Measurements from ENCODE around the gene MICU1.

MICU1 gene

DNA sequence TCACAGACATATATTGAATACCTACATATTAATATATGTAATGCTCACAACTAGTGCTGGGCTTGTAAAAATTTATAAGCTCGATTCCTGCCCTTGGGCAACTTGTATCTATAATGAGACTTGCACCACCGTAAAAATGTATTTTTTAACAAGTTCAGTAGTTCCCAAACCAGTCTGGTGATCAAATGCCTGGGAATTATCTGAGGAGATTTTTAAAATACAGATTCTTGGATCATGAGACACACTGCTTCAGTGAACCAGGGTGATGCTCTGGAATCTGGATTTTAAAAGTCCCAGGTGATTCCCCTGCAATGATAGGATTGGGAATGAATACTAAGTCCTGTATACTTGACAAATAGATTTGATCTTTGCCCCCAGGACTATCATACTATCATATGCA is 4.3 kb upstream of the MICU1 start:
- DNase-seq (ENCODE audit: low read depth in 2 of 2), result no peak

- DNase-seq (ENCODE audit: low read depth in 2 of 2), result no peak
These were observed 520 bp upstream of the MICU1 start for GRCh38 chr10:72626444-72626754.

- no peak for DNase-seq (ENCODE audit: low read depth in 2 of 2)
These were observed 637 bp downstream of the MICU1 start for GRCh38 chr10:72625276-72625607.

- no peak for DNase-seq (ENCODE audit: low read depth in 2 of 2)
These were observed 3.6 kb downstream of the MICU1 start for GRCh38 chr10:72622271-72622670.

DNA sequence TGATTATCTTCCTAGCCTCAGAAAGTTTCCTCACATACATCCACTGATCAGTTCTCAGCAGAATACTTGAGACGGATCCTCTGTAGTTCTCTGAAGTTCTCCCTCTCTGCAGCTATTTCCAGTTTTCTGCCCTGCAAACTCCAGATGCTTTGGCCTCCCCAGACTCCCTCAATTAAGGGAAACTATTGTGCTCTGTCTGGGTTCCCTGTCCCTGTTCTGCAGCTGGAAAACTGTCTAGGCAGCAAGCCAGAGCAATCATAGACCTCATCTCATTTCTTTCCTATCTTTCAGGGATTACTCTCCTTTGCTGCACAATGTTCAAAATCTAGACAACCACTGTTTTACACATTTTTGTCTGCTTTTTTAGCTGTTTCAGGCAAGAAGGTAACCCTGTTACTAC is 9.2 kb downstream of the MICU1 start:
- DNase-seq (ENCODE audit: low read depth in 2 of 2), result no peak

GRCh38 chr10:72615970-72616369 is 9.9 kb downstream of the MICU1 start:
- no peak for DNase-seq (ENCODE audit: low read depth in 2 of 2)

- DNase-seq (ENCODE audit: low read depth in 2 of 2), result no peak
These were observed 13.6 kb downstream of the MICU1 start for GRCh38 chr10:72612203-72612826.

DNA sequence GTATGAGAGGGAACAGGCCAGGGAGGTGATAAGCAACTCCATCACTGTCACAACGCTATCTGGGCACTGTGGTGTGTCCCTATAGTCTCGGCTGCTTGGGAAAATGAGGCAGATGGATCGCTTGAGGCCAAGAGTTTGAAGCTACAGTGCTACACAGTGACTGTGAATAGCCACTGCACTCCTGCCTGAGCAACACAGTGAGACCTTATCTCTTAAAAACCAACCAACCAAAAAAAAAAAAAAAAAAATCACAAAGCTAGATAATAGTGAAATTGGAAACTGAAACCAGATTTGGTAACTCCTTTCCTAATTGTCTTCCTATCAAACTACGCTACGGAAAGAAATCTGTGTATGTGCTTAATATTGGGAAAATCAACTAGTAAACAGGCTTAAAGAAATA is 14.1 kb downstream of the MICU1 start:
- DNase-seq (ENCODE audit: low read depth in 2 of 2), result no peak

- DNase-seq (ENCODE audit: low read depth in 2 of 2), result no peak
These were observed 15.4 kb downstream of the MICU1 start for GRCh38 chr10:72610466-72610865.

DNA sequence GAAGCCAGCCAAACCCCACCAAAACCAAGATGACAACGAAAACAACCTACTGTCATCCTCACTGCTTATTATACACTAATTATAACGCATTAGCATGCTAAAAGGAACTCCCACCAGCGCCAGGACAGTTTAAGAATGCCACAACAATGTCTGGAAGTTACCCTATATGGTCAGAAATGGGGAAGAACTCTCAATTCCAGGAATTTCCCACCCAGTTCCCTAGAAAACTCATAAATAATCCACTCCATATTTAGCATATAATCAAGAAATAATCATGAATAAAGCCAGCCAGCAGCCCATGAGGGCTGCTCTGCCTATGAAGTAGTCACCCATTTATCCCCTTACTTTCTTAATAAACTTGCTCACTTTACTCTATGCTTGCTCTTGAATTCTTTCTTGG is 20.8 kb downstream of the MICU1 start:
- no peak for DNase-seq (ENCODE audit: low read depth in 2 of 2)

DNA sequence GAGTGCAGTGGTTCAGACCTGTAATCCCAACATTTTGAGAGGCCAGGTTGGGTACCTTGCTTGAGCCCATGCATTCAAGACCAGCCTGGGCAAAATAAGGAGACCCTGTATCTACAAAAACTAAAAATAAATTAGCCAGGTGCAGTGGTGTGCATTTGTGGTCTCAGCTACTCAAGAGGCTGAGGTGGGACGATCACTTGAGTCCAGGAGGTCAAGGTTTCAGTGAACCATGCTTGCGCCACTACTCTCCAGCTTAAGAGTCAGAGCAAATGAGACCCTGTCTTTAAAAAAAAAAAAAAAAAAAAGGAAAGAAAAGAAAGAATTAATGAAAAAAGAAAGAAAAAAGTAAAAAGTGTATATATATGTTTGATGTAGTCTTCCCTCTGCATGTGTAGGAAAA is 24.7 kb downstream of the MICU1 start:
- DNase-seq (ENCODE audit: low read depth in 2 of 2), result no peak

- DNase-seq (ENCODE audit: low read depth in 2 of 2), result no peak
These were observed 26.8 kb downstream of the MICU1 start for GRCh38 chr10:72598769-72599701.

DNA sequence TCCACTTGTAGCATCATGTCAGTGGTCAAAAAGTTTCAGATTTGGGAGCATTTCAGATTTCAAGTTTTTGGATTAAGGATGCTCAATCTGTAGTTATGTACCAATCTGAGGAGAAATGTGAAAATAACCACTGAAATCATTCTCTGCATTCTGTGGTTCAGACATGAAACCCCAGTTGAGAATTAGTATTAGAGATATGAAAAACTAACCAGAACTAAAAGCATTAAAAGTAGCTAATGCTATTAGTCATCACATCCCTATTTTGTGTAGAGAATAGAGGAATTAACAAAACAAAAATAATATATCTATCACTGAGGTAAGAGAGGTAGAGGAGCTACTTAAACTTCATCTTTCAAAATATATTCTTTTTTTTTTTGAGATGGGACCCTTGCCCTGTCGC is 28.0 kb downstream of the MICU1 start:
- DNase-seq (ENCODE audit: low read depth in 2 of 2), result no peak

DNA sequence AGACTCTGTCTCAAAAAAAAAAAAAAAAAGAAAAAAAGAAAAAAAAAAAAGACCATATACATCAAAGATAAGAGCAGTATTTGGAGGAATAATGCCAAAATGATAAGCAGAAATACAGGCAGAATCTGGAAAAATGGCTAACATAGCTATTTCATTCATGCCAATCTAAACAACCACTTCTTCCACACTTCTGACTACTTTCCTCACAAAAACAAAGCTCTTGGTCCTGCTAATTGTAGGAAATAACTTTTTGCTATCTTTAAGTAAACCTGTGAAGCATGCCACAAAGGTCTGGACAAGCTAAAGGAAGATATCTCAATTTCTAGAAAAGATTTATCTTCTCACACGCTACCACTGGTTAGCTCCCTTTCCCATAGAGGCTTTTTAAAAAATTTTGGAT is 30.4 kb downstream of the MICU1 start:
- no peak for DNase-seq (ENCODE audit: low read depth in 2 of 2)

GRCh38 chr10:72593963-72594362 is 31.9 kb downstream of the MICU1 start:
- no peak for DNase-seq (ENCODE audit: low read depth in 2 of 2)

DNA sequence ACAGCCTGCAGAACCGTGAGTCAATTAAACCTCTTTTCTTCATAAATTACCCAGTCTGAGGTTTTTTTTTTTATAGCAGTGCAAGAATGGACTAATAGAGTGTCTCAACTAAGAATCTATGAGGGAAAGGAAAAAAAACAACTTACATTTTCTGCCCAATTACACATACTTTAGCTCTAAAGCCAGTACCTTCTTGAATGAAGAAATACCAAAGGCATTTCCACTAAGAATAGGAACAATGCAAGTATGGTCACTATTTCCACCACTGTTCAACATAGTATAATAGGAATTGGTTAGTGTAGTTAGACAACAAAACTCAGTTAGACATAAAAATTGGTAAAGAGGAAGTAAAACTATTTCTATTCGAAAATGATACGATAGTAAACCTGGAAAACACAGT is 37.6 kb downstream of the MICU1 start:
- DNase-seq (ENCODE audit: low read depth in 2 of 2), result no peak

- DNase-seq (ENCODE audit: low read depth in 2 of 2), result no peak
These were observed 38.3 kb downstream of the MICU1 start for GRCh38 chr10:72587568-72587967.

DNA sequence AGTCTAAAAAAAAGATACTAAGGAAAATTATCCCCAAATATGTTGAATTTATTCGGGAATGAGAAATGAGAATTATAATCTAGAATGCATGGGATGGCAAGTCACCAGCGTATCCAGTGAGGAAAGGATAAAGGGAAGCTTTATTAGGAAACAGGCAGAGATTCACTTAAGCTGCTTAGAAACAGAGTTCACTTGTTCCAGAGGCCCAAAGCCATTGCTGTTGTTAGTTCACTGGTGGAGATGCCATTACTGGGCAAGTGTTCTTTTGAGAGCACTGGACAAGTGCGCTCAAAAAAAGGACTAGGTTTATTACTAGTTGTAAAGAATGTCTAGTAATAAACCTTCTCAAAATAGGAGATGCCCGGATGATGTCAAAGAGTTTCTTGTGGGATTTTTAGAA is 51.2 kb downstream of the MICU1 start:
- no peak for DNase-seq (ENCODE audit: low read depth in 2 of 2)

DNA sequence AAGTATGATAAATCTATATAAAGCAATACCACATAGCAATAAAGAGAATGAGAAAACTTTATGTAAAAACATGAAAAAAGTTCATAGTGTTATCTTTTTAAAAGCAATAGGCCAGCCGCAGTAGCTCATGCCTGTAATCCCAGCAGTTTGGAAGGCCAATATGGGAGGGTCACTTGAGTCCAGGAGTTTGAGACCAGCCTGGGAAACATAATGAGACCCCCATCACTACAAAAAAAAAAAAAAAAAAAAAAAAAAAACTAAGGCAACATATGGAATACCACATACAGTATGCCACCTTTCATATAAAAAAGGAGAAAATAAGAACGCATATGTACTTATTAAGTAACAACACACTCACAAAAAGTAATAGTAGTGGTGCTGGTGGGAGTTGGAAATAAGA is 52.8 kb downstream of the MICU1 start:
- DNase-seq (ENCODE audit: low read depth in 2 of 2), result no peak

DNA sequence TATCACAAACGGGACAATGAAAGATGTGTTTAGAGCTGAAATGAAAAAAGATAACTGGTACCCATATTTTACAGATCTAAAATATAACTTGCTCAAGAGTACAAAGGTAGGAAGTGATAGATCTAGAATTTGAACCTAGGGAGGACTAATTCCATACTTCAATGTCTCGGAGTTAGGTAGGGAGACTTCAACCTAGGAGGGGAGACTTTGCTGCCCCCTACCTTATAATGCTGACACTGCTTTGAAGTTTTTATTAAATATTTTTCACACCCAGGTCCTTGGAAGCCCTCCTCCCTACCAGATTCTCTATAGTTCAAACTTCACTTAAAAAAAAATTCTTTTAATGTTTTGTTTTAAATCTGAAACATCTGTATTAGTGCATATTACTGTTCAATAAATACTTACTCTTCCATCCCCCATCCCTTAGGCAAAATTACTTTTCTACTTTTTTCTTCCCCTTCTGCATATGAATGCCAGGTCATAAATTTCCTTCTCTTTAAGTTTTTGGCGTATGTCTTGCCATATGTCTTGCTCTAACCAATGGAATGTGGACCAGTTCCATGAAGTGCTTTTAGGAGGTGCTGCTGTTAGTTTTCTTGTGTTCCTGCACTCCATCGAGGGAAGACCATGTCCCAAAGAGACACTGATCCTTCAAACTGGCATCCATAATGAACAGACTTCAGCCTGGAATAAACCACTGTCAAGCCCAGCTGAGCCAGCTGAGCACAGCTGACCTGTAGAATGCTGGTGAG is 57.8 kb downstream of the MICU1 start:
- DNase-seq (ENCODE audit: low read depth in 2 of 2), result no peak

DNA sequence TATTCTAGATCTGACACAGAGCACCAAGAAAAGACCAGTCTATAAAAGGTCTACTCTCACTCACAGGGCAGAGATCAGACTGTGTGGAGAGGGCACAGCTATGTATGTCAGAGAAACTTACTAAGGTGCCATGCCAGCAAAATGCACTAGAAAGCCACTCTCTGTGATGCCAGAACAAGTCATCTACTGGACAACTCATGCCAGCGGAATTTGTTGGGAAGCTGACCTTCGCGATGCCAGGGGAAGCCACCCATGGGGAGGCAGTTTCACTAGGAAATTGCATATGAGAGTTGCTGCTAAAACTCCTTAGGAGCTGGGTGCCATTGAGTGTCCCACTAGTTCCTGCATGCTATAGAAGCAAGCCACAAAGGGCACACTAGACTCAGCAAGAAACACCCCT is 58.5 kb downstream of the MICU1 start:
- DNase-seq (ENCODE audit: low read depth in 2 of 2), result no peak

DNA sequence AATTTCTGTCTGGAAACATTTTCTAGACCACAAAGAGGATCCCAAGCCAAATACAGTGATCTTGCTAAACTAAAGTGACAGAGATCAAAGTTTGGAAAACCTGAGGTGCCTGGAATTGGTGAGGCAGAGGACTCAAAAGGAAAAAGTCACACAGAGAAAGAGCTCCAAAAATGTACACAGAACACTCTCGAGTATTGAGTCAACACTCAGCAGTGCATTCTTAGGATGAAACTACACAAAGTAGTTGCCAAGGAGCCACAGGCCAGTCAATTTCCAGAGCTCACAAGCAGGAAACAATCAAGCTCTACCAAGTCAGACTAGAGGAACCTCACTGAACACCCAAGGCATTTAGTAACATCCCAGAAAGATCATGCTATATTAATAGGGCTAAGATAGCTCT is 61.3 kb downstream of the MICU1 start:
- DNase-seq (ENCODE audit: low read depth in 2 of 2), result no peak

GRCh38 chr10:72563327-72563932 is 62.4 kb downstream of the MICU1 start:
- DNase-seq (ENCODE audit: low read depth in 2 of 2), result no peak

Measured in activated CD8-positive, alpha-beta memory T cell treated with anti-CD3 and anti-CD28 coated beads for 4 hours (primary cell).